RWPE2 (cell line): ENCODE results near the gene SLC8A1.
A peak's percentile ranks its signal among the peaks of the same experiment; 100 is the strongest.

Experiments
- ATAC-seq: fragments of 200-7000 bp; cut with Tn5 transposase; 3 replicates; pipeline ENCODE4 v1.9.1; 2021; ENCODE audit warnings: low read depth
- DNase-seq: peaks from one replicate; pipeline ENCODE4 v3.0.0-alpha.2; 2020; ENCODE audit warnings: low spot score
- H3K27ac ChIP-seq: fragments of 450-650 bp; 2 replicates; pipeline ENCODE4 v1.5.1; 2017; ENCODE audit warnings: mild to moderate bottlenecking; ENCODE audit not compliant: poor library complexity, severe bottlenecking
- H3K27me3 ChIP-seq: fragments of 250-450 bp; sonication (Bioruptor Pico); 2 replicates; pipeline ENCODE4 v1.5.1; 2021; ENCODE audit warnings: mild to moderate bottlenecking, moderate library complexity; ENCODE audit not compliant: insufficient read depth, poor library complexity, severe bottlenecking
- H3K36me3 ChIP-seq: fragments of 250-450 bp; sonication (Bioruptor Pico); 2 replicates; pipeline ENCODE4 v1.5.1; 2020; ENCODE audit warnings: low read depth, mild to moderate bottlenecking, moderate library complexity
- H3K4me1 ChIP-seq: fragments of 250-450 bp; sonication (Bioruptor Pico); 2 replicates; pipeline ENCODE4 v1.5.1; 2021; ENCODE audit warnings: mild to moderate bottlenecking, moderate library complexity; ENCODE audit not compliant: insufficient read depth, poor library complexity, severe bottlenecking
- H3K4me3 ChIP-seq: fragments of 250-450 bp; sonication (Bioruptor Pico); 2 replicates; pipeline ENCODE4 v1.5.1; 2021; ENCODE audit warnings: mild to moderate bottlenecking, moderate library complexity; ENCODE audit not compliant: severe bottlenecking
- H3K9me3 ChIP-seq: fragments of 250-450 bp; sonication (Bioruptor Pico); 2 replicates; pipeline ENCODE4 v1.5.1; 2021; ENCODE audit warnings: mild to moderate bottlenecking, moderate library complexity; ENCODE audit not compliant: severe bottlenecking
- CTCF ChIP-seq: fragments of 450-650 bp; IDR thresholded peaks from one replicate; pipeline ENCODE4 v1.5.1; 2017; ENCODE audit warnings: mild to moderate bottlenecking, moderate library complexity; ENCODE audit not compliant: poor library complexity, severe bottlenecking

The SLC8A1 gene

GRCh38 chr2:40363631-40364030 is 88.3 kb downstream of the SLC8A1 start:
- Histone ChIP-seq H3K27ac (peak overlapping the region; percentile 66), H3K27me3 (no peaks in the 10 kb centered on the region), H3K9me3 (no peaks in the 10 kb centered on the region), H3K36me3 (no peaks in the 10 kb centered on the region), H3K4me3 (peak overlapping the region; percentile 21), H3K4me1 (peaks cover 30% of the 10 kb centered on the region)
- TF ChIP-seq CTCF, result no peak
- peak; percentile 78 for ATAC-seq
- DNase-seq, result no peak

- ATAC-seq (no peak), DNase-seq (no peak)
- H3K27ac ChIP-seq, result peak overlapping the region; percentile 66
- H3K36me3 ChIP-seq, result no peaks in the 10 kb centered on the region
- H3K4me1 ChIP-seq, result peaks cover 30% of the 10 kb centered on the region
- H3K27me3 ChIP-seq, result no peaks in the 10 kb centered on the region
- no peak for TF ChIP-seq CTCF
- H3K9me3 ChIP-seq, result no peaks in the 10 kb centered on the region
- no peak overlapping the region for H3K4me3 ChIP-seq
These were observed 88.7 kb downstream of the SLC8A1 start for GRCh38 chr2:40363231-40363630.

- Histone ChIP-seq H3K27ac (no peak overlapping the region), H3K4me3 (no peak overlapping the region), H3K4me1 (peaks cover 16% of the 10 kb centered on the region), H3K27me3 (no peaks in the 10 kb centered on the region), H3K9me3 (no peaks in the 10 kb centered on the region), H3K36me3 (no peaks in the 10 kb centered on the region)
- no peak for TF ChIP-seq CTCF
- DNase-seq (no peak), ATAC-seq (no peak)
These were observed 90.4 kb downstream of the SLC8A1 start for GRCh38 chr2:40361478-40361877.

- no peak overlapping the region for H3K4me3 ChIP-seq
- ATAC-seq, result no peak
- H3K27ac ChIP-seq, result no peak overlapping the region
- H3K27me3 ChIP-seq, result no peaks in the 10 kb centered on the region
- DNase-seq, result no peak
- no peaks in the 10 kb centered on the region for H3K36me3 ChIP-seq
- H3K9me3 ChIP-seq, result no peaks in the 10 kb centered on the region
- TF ChIP-seq CTCF, result no peak
- H3K4me1 ChIP-seq, result peaks cover 16% of the 10 kb centered on the region
These were observed 91.2 kb downstream of the SLC8A1 start for GRCh38 chr2:40360652-40361051.

- Histone ChIP-seq H3K9me3 (no peaks in the 10 kb centered on the region), H3K27ac (no peak overlapping the region), H3K27me3 (no peaks in the 10 kb centered on the region), H3K4me1 (peaks cover 12% of the 10 kb centered on the region), H3K36me3 (no peaks in the 10 kb centered on the region), H3K4me3 (no peak overlapping the region)
- no peak for ATAC-seq
- no peak for DNase-seq
- no peak for TF ChIP-seq CTCF
These were observed 92.1 kb downstream of the SLC8A1 start for GRCh38 chr2:40359811-40360210.
